GM19438 (cell line): ENCODE data around the gene SERINC4.

ENCODE experiments used
- ATAC-seq: cut with Tn5 transposase; IDR thresholded peaks from one replicate; pipeline ENCODE4 v1.9.1; 2021; ENCODE audit warnings: low read depth; ENCODE audit not compliant: unreplicated experiment

SERINC4 gene

DNA sequence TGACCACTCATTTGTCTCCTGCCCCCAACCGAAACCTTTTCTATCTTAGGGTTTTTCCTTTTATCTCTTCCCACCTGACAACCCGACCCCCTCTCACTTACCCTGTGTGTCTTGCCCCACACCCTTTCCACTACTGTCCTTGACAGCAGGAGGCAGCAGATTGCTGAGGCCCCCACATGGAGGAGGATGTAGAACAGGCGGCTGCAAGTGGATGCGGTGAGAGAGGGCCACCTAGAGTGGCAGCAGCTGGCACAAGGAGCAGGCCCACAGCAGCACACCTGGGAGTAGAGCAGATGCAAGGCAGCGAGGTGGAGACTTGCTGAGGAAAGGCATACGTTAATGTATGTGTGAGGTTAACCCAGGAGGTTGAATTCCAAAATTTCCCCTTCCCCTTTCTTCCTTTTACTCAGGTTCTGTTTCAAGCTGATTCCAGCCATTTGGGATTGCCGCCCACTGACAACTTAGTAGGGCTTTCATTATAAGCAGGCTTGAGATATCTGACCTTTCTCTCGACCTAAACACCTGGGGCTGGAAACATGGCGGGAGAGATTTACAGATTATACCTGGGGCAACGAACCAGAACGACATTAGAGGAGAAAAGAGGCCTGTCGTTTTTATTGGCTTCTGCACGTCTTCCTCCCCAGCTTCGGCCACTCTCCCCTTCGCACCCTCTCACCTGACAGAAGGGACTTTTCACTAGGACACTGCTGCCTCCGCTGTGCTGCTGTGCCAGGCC, 643 bp downstream of the SERINC4 start:
- no peak for ATAC-seq

DNA sequence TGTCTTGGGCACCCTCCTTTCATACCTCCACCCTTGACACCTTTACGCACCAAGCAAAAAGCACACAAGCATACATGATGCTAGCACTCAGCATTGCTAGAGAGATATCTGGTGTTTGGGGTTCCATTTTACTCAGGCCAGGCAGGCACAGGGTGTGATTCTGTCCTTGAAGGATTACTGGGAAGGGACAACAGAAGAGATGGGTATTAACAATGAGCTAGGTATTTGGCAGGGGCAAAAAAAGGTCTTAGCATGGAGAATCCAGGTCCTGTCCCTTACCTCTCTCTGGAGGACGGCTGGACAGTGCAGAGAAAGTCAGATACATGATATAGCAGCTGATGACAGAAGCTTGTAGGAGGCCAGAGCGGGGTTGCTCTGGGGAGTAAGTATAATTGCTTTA, 3.5 kb downstream of the SERINC4 start:
- ATAC-seq: no peak

DNA sequence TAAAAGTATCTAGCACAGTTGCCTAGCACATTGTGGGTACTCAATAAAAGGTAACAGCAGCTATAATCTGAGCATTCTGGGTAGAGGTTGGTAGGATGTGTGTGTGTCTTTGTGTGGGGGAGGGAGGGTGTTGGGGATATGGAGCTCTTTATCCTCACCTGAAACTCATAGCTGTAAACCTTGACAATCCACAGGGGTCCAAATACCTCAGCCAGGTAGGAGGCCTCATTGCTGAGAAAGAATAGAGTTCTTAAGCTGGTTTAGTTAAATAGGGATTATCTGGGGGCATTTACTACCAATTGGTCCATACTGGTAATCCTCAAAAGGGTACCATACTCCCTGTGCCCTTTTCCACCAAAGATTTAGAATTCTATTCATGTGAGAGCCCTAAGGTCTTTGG, 4.0 kb downstream of the SERINC4 start:
- ATAC-seq: no peak

DNA sequence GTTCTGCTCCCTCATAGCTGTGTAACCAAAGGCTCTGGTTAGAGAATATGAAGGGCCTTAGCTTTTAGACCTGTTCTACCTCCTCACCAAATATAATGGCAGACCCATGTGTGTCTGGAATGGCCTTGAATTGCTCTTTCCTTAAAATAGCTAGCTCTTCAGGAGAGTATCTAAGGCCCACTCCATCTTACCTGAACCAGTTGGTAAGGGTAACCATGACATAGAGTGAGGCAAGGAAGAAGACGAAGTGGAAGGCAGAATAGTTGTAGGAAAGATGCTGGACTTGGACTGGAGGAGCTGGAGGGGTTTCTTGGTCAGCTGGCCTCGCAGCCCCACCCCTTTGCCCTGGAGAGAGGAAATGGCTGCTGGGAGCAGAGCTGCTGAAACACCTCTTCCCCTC, 4.8 kb downstream of the SERINC4 start:
- no peak for ATAC-seq

DNA sequence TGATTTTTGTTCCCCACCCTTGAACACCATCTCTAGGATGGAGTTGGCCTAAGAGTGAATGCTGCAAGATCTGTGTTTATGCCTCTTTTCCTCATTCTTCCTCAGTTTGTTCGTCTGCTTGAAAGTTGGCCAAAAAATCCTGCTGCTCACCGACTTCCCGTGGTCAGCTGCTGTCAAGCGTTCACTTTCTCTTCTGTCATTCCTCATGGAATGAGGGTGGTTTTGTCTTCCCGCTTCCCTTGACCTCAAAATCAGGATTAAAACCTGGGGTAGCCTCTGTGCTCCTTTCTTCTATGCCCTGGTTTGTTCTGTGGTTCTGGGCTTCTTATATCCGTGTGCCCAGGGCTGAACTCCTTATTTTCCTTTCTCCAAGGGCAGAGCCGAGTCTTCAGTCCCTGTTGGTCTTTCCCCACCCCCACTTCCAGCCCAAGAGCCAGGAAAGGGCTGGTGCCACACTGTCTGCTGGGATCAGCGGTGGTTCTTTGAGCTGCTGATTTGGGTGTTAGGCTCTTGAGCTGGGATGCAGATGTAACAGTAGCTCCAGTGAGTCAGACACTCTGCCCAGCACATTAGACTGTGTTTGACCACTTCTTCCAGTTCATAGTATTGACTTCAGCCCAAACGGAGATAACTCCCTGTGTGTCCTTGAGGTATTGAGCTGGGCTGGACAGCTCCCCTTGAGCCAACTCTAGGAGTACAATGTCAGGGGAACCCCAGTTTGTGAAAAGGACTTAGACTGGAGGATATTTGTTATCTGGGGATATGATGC, 5.6 kb downstream of the SERINC4 start:
- ATAC-seq: no peak

DNA sequence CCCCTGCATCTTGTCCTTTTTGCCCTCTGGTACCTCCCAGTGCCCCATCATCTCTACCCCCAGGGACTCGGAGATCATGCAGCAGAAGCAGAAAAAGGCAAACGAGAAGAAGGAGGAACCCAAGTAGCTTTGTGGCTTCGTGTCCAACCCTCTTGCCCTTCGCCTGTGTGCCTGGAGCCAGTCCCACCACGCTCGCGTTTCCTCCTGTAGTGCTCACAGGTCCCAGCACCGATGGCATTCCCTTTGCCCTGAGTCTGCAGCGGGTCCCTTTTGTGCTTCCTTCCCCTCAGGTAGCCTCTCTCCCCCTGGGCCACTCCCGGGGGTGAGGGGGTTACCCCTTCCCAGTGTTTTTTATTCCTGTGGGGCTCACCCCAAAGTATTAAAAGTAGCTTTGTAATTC, 6.4 kb downstream of the SERINC4 start:
- no peak for ATAC-seq

DNA sequence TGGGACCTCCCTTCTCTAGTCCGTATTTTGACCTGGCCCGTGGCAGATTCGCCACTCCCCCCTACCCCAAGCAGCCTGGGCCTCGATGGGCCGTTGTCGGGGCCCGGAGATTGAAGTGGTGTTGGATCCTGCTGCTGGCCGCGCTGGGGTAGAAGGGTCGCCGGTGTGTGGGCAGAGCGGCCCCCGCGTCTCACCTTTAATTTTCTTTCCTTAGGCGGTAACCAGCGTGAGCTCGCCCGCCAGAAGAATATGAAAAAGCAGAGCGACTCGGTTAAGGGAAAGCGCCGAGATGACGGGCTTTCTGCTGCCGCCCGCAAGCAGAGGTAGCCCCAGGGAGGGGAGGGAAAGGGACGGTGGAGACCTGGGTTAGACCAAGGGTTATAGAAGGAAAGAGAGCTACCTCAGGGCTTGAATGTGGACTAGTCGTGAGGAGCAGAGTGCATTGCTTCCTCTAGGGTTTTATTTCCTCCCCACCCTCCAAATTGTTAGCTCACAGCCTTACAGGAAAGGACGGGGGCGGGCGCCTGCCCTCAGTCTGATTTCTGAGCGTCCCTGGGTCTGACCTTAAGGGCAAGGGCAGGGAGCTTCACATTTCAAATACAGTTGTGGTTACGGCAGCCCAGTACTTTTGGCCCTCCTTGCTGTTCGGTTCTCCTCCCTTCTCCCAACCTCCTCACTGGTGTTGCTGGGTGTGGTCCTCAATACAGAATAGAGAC, 7.1 kb downstream of the SERINC4 start:
- no peak for ATAC-seq

DNA sequence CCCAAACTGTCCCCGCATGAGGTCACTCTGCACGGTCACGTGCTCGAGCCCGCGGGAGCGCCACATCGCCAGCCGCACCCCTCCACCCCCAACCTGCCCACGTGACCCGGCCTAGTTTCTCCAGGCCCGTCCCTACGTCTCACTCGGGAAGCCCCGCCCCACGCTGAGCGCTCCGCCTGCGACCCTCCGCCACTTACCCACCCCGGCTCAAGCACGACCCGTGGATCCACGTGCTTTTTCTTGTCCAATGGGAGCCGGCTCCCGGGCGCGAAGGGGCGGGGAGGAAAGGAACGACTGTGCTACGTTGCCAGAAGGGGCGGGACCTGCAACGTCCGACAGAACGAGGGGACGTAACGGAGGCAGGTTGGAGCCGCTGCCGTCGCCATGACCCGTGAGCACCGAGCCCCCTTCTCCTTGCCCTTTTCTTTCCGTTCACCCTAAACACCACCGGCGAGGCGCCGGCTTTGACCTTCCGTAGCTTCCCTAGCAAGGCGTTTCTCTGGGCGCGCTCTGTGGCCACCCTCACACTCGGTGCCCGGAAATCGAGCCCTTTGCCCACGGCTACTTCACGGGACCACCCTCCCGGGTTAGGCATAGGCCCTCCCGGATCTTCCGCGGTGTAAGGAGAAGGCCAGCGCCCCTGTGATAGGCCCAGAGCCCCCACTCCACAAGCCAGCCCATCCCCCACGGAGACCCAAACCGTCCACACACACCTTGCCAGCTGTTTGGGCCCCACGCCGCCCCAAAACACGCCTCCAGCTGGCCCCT, 7.8 kb downstream of the SERINC4 start, which contains the start of gene SERF2:
Gene SERF2, plus strand, starts transcription at position 328 of the 768 bp plus-strand sequence. Its CDS starts 57 bp downstream, at position 385.
- ATAC-seq: peak; percentile 81

DNA sequence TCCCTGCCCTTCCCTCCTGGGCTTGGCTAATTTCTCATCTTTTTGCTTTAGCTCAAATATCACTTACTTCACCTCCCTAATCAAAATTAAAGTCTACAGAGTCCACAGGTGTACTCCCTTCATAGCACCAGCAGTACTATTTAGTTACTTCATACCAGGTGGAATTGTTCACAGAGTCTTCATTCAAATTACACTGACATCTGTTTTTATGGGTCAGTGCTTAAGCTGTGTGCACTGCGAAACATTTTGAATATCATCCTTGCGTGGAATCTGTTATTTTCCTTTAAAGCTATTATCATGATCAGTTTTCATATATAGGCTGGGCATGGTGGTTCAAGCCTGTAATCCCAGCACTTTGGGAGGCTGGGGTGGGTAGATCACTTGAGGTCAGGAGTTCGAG, 10.6 kb downstream of the SERINC4 start:
- ATAC-seq: no peak

DNA sequence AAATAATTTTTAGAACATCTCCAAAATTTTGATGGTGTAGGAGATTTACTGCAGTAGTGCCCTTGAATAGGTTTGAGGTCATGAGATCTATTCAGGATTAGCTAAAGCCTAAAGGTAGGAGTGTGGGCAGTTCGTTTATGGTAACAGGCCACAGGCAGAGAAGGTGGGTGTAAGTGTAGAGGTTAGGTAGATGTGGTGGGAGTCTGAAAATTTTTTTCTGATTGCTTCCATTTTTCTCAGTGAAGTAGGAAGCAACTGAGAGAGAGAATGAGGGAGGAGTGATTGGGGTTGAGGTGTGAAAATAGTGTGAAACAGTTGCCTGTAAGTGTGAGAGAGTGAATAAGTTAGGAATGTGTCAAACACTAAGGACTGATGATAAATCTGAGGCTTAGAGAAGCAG, 21.0 kb downstream of the SERINC4 start:
- ATAC-seq: no peak

DNA sequence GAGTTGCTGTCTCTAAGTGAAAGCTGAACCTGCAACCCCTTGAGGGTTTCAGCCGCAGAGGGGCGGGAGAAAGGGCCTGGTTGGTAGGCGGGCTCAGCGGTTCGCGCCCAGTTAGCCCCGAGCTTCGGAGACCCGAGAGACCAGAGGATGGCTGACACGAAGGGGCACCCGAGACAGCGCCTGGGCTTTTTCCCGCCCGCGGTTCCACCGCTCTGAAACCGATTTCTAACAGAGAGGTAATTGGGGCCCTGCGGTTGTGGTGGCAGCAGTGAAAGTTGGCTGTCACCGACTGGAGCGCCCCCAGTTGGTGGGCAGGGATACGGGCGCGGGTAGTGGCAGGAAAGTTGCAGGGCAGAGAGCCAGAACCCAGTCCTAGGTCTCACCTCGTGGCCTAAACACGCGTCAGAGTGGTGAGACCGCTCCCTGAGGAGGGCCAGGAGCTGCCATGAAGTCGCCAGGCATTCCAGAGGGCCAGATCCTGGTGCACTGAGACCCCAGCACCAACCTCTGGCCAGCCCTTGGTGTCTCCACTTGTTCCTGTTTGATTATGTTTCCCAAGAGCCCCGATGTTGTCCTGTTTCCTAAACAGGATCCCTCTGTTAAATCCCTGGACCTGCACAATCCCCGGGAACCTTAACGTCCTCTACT, 22.6 kb downstream of the SERINC4 start:
- ATAC-seq: peak; percentile 62

DNA sequence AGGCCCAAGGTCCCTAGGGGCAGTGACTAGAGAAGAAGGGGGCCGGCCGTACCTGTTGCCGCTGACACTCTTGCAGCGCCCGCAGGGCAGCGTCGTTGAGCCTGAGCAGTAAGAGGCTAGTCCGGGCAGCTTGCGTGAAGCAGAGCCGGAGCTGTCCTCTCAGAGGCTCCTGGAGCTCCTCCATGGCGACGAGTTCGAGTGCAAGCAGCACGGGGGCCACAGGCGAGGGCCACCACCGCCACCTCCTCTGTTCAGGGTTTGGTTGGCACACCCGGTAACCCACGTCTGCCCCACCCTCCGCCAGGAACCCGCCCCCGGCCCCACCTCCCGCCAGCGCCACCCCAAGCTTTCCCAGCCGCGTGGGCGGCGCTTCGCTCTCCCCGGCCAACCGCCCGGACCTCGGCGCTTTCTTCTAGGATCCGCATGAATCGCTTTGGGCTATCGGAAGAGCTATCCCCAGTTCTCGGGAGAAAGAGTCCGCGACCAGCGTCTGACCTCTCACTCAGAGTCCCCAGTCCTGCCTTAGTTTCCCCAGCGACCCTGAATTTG, 23.2 kb downstream of the SERINC4 start, which contains the start of gene ELL3:
Gene ELL3, minus strand, starts transcription at position 249 of the 549 bp plus-strand sequence. Its CDS starts 65 bp downstream, at position 184.
- ATAC-seq: peak; percentile 42

DNA sequence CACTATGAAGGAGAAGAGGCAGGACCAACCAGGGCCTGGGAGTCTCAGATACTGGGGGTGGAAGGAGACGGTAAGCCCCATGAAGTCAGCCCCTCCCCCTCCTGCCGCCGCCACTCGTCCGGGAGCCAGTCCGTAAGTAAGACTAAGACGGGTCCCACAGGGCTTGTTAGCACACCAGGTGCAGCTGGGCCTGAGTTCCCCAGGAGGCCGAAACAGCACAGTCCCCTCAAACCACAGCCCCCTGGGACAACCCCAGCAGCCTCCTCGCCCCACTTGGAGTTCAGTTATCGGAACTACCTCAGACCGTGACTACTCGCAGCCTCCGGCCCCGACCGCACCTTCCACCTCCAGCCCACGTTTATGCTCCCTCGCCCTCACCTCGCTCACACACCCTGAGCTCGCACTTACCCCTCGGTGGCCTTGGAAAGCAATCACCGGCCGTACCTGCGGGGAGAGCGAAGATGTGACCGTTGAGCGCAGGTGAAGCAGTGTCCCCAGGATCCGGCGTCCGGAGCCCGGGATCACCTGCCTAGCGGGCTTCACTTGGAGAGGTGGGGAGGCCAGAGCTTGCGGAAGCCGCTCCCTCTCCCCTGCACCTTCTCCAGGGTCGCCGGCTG, 23.8 kb downstream of the SERINC4 start:
- ATAC-seq: peak; percentile 53

DNA sequence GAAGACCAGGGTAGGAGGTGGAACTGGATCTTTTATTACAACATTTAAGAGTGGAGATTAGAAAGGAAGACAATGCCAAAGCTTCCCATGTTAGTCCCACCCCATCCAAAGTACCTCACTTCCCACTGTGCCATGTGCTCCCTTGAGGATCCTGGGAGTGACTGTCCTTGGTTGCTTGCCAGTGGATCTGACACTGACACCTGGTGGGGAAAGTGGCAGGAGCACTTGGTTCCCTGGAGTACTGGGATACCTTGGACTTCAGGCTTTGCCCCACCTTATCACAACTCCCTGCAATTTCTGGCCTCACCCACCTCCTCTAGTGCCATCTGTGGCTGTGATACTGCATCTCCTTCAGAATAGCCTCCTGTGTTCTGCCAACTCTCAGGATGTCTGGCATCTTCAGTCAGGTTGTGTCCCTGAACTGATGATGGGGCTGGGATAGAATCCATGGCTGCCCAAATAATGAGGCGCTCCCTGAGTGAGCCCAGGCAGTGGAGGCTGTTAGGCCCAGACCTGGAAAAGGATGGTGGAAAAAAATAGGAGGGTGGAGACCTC, 24.5 kb downstream of the SERINC4 start:
- no peak for ATAC-seq

DNA sequence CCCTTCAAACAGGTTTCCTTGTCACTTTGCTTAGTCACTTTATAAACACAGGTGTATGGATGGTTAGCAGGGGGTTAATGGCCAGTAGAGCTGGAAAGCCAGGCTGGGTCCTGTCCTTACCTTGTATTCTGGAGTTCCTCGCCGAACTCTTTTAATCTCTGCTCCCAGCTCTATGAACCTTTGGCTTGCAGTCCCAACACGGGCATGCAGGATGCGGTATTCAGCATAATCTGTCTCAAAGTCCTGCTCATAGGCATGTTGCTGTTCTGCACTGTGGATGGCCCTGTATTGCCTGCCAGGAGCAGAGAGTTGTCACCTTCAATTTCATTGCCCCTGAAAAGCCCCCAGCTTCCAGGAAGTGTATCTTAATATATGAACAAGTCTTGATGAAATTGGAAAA, 26.0 kb downstream of the SERINC4 start:
- ATAC-seq: no peak

DNA sequence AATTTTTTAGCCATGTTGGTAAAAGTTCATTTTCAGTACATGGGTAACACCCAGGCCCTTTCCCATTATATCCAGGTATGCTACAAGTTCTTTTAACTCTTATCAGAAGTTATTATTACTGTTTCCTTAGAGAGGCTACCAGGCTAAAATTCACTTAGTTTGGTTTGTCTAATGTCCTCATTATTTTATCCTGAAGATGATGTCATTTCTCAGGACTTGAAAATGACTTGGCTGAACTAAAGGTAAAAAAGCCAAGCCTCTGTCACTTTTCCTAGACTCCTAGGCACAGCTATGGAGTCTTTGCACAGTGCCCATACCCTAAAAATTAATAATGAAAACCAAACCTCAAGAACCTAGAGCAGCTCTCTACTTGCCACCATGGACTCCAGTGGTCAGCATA, 27.4 kb downstream of the SERINC4 start:
- ATAC-seq: no peak

DNA sequence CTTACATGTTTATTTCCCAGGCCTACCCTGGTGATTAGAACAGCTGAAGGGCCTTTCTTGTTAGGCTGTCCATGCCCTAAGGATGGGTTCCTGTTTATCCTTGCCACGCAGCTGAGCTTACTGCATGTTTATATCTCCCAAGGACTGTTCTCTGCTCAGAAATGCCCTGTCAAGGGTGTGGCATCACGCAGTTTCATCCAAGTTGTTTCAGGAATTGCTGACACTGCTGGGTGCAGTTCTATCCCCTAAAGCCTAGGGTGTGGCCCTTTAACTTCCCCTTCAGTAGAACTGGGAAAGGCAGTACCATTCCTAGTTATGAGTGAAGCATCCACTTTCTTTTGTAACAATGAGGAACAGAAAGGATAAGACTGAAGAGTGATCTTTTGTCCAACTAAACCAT, 28.2 kb downstream of the SERINC4 start:
- no peak for ATAC-seq

DNA sequence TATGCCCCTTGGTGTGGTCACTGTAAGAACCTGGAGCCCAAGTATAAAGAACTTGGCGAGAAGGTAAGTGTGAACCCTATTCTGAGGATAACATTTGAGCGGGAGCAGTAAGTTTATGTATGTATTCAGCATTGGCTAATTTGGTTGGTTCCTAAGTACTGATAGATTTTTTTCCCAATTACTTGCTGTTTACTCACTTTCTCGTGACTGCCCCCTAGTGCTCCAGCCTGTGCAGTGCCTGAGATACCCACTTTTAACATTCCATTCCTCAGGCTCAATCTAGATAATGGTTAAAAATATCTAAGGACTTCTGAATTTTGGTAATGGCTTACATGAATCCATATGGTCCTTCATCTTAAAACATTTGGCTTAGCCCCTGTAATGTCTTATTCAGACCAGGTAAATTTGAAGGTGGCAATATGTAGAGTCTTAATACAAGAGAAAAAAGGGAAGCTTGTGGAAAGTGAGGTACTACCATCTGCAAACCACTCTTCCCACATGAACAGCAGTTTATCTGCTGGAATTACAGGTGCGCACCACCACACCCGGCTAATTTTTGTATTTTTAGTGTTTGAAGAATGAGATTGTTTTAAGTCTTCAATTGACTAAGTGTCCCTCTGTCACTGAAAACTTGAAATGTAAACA, 30.3 kb downstream of the SERINC4 start:
- no peak for ATAC-seq
